ENCODE data around the gene SNX1.

DNA sequence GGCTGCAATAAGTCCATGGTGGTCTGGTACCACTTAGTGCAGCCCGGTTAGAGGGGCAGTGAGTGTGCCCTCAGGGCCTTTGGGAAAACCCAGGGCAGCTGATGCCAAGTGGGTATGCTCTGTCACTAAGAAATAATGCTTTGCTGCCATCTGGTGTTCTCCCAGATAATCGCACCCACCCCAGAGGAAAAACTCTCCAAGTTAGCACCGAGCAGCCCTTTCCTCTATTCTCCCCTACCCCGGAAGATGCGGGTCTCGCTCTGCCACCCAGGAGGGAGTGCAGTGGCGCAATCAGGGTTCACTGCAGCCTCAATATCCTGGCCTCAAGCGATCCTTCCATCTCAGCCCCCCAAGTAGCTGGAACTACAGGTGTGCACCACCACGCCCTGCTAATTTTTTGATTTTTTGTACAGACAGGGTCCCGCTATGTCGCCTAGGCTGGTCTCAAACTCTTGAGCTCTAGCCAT lies 28.2 kb upstream of the SNX1 start:
- TF ChIP-seq, protein P1, sequence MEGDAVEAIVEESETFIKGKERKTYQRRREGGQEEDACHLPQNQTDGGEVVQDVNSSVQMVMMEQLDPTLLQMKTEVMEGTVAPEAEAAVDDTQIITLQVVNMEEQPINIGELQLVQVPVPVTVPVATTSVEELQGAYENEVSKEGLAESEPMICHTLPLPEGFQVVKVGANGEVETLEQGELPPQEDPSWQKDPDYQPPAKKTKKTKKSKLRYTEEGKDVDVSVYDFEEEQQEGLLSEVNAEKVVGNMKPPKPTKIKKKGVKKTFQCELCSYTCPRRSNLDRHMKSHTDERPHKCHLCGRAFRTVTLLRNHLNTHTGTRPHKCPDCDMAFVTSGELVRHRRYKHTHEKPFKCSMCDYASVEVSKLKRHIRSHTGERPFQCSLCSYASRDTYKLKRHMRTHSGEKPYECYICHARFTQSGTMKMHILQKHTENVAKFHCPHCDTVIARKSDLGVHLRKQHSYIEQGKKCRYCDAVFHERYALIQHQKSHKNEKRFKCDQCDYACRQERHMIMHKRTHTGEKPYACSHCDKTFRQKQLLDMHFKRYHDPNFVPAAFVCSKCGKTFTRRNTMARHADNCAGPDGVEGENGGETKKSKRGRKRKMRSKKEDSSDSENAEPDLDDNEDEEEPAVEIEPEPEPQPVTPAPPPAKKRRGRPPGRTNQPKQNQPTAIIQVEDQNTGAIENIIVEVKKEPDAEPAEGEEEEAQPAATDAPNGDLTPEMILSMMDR (IDR thresholded peaks at IDR 0.05; ENCODE audit: poor library complexity, severe bottlenecking): peak; percentile 93
- no peak for TF ChIP-seq POLR2AphosphoS5 (IDR thresholded peaks at IDR 0.05)
- TF ChIP-seq EZH2 (IDR thresholded peaks at IDR 0.05; ENCODE audit: borderline replicate concordance, insufficient read depth, low read length, poor library complexity, severe bottlenecking): no peak
- TF ChIP-seq, protein P2, sequence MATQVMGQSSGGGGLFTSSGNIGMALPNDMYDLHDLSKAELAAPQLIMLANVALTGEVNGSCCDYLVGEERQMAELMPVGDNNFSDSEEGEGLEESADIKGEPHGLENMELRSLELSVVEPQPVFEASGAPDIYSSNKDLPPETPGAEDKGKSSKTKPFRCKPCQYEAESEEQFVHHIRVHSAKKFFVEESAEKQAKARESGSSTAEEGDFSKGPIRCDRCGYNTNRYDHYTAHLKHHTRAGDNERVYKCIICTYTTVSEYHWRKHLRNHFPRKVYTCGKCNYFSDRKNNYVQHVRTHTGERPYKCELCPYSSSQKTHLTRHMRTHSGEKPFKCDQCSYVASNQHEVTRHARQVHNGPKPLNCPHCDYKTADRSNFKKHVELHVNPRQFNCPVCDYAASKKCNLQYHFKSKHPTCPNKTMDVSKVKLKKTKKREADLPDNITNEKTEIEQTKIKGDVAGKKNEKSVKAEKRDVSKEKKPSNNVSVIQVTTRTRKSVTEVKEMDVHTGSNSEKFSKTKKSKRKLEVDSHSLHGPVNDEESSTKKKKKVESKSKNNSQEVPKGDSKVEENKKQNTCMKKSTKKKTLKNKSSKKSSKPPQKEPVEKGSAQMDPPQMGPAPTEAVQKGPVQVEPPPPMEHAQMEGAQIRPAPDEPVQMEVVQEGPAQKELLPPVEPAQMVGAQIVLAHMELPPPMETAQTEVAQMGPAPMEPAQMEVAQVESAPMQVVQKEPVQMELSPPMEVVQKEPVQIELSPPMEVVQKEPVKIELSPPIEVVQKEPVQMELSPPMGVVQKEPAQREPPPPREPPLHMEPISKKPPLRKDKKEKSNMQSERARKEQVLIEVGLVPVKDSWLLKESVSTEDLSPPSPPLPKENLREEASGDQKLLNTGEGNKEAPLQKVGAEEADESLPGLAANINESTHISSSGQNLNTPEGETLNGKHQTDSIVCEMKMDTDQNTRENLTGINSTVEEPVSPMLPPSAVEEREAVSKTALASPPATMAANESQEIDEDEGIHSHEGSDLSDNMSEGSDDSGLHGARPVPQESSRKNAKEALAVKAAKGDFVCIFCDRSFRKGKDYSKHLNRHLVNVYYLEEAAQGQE (IDR thresholded peaks at IDR 0.05; ENCODE audit: borderline replicate concordance): no peak
- TF ChIP-seq MXI1 (conservative IDR thresholded peaks at IDR 0.05; ENCODE audit: poor library complexity, severe bottlenecking): peak; percentile 11
- TF ChIP-seq EP300 (conservative IDR thresholded peaks at IDR 0.05; ENCODE audit: poor library complexity, severe bottlenecking): no peak
